GM18508 (cell line): ENCODE results near the gene SMC1B.
"Not testable (repeated sequence)": the region's sequence is repeated elsewhere in the genome, so short reads cannot be mapped to it uniquely, and the experiment has no call there.

ENCODE experiments used
- ATAC-seq: cut with Tn5 transposase; IDR thresholded peaks from one replicate; pipeline ENCODE4 v1.9.1; 2021; ENCODE audit warnings: moderate number of reproducible peaks; ENCODE audit not compliant: insufficient read depth, unreplicated experiment

SMC1B gene

DNA sequence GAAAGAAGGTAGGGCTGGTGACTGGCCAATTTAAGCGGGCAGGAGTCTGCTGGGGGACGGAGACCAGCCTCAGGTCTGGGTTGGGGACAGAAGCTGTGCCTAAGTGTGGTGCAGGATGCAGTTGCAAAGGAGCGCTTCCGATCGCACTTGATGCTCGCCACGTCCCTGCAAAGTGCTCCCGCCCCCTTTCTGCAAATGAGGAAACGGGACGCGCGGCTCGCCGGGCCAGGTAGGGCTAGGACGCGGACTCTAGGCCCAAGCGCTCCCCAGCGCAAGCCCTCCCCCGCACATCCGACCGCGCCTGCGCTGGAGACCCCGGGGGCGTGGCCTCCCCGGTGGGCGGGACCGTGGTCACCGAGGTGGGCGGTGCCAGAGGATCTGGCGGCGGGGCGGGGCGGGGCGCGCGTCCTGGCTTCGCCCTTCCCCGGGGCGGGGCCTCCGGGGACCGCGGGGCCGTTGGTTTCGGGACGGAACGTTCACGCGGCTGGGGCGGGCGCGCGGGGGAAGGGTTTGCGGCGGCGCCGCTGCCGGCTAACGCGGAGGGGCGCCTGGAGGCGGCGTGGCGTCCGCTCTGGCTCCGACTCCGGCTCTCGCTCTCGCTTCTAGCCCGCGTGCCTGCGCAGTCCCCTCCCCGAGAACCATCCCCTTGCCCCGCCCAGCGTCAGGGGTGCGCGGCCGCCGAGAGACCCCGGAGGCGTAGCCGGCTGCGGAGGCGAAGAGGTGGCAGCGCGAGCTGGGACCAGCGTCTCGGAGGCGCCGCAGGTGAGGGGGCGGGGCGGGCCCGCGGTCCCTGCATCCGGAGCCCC lies 103.8 kb downstream of the SMC1B start, which contains the start of gene FAM118A:
Gene FAM118A, plus strand, starts transcription at position 513 of the 806 bp plus-strand sequence. CDS start 12,446 bp downstream, outside the sequence.
- peak; percentile 40 for ATAC-seq

DNA sequence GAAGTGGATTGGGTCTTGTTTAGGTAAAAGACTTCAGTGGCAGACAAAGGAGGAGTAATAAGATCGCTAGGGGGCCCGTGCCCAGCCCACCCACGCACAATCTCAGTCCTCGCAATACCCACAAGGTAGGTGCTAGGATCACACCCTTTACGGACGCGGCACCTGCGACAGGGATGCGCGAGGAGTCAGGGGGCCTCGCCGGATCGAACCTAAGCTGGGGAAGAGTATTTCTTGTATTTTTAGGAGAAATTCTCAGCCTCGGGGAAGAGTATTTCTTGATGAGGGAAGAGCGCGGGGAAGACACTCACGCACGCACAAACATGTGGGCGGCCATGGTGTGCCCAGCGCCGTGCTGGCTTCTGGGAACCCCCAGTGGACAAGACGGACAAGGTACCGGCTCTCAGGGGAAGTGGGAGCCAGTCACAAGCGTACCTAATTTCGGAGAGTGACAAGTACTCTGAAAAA lies 104.4 kb downstream of the SMC1B start:
- no peak for ATAC-seq

- no peak for ATAC-seq
These were observed 104.9 kb downstream of the SMC1B start for GRCh38 chr22:45308391-45308956.

DNA sequence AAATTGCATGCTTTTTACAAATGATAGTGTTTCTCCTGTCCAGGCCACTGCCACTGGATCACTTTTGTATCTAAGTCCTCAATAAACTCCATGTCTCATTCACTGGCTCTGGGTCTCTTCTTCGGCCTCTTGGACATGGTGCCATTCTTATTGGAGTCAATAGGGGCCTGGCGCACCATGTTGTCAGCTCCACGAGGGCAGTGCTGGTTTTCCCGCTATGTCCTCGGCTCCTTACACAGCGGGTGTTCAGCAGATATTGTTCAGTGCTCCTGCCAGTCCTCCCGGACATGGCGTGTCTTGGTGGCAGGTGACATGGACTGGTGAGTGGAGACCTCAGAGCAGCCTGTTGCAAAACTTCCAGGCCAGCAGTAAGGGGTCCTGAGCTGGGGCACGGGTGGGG lies 107.3 kb downstream of the SMC1B start:
- ATAC-seq, result no peak

- ATAC-seq, result no peak
These were observed 107.8 kb downstream of the SMC1B start for GRCh38 chr22:45305456-45306075.

- ATAC-seq, result no peak
These were observed 108.4 kb downstream of the SMC1B start for GRCh38 chr22:45304971-45305370.

DNA sequence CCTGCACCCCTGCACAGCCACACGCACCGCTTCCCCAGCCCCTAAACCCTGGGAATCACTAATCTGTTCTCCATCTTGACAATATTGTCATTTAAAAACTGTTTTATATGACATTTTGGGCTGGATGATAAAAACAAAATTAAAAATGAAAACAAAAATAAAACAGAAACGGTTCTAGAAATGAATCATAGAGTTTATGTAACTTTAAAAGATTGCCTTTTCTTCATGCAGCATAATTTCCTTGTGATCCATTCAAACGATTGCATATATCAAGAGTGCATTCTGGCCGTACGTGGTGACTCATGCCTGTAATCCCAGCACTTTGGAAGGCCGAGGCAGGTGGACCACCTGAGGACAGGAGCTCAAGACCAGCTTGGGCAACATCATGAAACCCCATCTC lies 110.2 kb downstream of the SMC1B start:
- no peak for ATAC-seq

DNA sequence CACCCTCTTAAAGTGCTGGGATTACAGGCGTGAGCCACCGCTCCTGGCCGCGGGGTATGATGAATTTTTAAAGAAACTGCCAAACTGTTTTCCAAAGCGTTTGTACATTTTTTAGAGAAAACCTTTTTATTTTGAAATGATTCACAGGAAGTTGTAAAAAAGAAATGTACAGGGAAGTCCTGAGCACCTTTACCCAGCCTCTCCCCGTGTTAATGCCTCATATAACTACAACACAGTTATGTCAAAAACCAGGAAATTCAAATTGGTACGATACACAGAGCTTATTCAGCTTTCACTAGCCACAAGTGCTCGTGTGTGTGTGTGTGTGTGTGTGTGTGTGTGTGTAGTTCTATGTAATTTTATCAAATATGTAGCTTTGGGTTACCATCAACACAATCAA lies 110.6 kb downstream of the SMC1B start:
- ATAC-seq, result no peak

GRCh38 chr22:45298934-45299505 lies 114.4 kb downstream of the SMC1B start:
- no peak for ATAC-seq

GRCh38 chr22:45296628-45297297 lies 116.6 kb downstream of the SMC1B start:
- no peak for ATAC-seq

GRCh38 chr22:45295492-45295891 lies 117.9 kb downstream of the SMC1B start:
- ATAC-seq, result no peak

GRCh38 chr22:45295004-45295403 lies 118.4 kb downstream of the SMC1B start:
- ATAC-seq, result not testable (repeated sequence)
